K562 (cell line): Measurements from ENCODE around the gene RTF1. TPM values are rescaled to one million over a fixed set of nuclear protein-coding genes. Genes with fewer than 3 reads are reported as not detected.
A peak's percentile ranks its signal among the peaks of the same experiment; 100 is the strongest.

Experiments
- BACH1 ChIP-seq: fragments of 200-800 bp; sonication (Bioruptor generic); IDR thresholded peaks from 2 replicates; pipeline ENCODE4 v1.6.1; 2016; ENCODE audit warnings: missing genetic modification characterization, missing compliant biosample characterization
- BCLAF1 ChIP-seq, 2 experiments: fragments of 450-650 bp in 1 of 2; IDR thresholded peaks; 2 replicates each; pipeline ENCODE4 v1.6.1; 2011 to 2017; ENCODE audit warnings: low read depth in 2 of 2, antibody characterized with exemption in 1 of 2, borderline replicate concordance in 1 of 2, low read length in 1 of 2, mild to moderate bottlenecking in 1 of 2, mixed read lengths in 1 of 2; ENCODE audit not compliant: control insufficient read depth in 1 of 2
- ESRRA ChIP-seq: fragments of 450-650 bp; IDR thresholded peaks from 2 replicates; pipeline ENCODE4 v1.6.1; 2014; ENCODE audit warnings: low read depth, mild to moderate bottlenecking, moderate library complexity, borderline replicate concordance
- EWSR1 ChIP-seq: fragments of 450-650 bp; IDR thresholded peaks from 2 replicates; pipeline ENCODE4 v1.6.1; 2018; ENCODE audit warnings: borderline replicate concordance, mild to moderate bottlenecking, low read depth, moderate library complexity; ENCODE audit not compliant: partially characterized antibody
- GTF2E2 ChIP-seq: fragments of 200-800 bp; sonication (Bioruptor generic); IDR thresholded peaks from 2 replicates; pipeline ENCODE4 v1.6.1; 2016; ENCODE audit warnings: missing genetic modification characterization, missing compliant biosample characterization
- POLR2A ChIP-seq: fragments of 450-650 bp; conservative IDR thresholded peaks from 2 replicates; pipeline ENCODE4 v1.6.1; 2016
- POLR2B ChIP-seq: fragments of 450-650 bp; IDR thresholded peaks from 2 replicates; pipeline ENCODE4 v1.6.1; 2018; ENCODE audit warnings: low read depth; ENCODE audit not compliant: partially characterized antibody
- RBFOX2 ChIP-seq: fragments of 200-400 bp; formaldehyde crosslinking; IDR thresholded peaks from 2 replicates; pipeline ENCODE4 v1.6.1; 2017; ENCODE audit warnings: low read depth, mild to moderate bottlenecking, low read length, moderate library complexity
- RBM39 ChIP-seq: fragments of 200-400 bp; formaldehyde crosslinking; optimal IDR thresholded peaks from 2 replicates; pipeline ENCODE3; 2018; ENCODE audit warnings: low read depth, low read length
- STAG1 ChIP-seq: sonication (generic); formaldehyde crosslinking; IDR thresholded peaks from 2 replicates; pipeline ENCODE4 v1.5.0; 2020; ENCODE audit warnings: missing genetic modification reagents, borderline replicate concordance
- TBP ChIP-seq: optimal IDR thresholded peaks from 2 replicates; pipeline ENCODE3; 2011; ENCODE audit warnings: low read depth, low read length, improper control_type of control experiment
- ZBTB17 ChIP-seq: fragments of 450-650 bp; formaldehyde crosslinking; IDR thresholded peaks from 2 replicates; pipeline ENCODE4 v1.4.0; 2020; ENCODE audit warnings: mild to moderate bottlenecking
- ZKSCAN1 ChIP-seq: fragments of 150-350 bp; IDR thresholded peaks from 2 replicates; pipeline ENCODE4 v1.6.1; 2016; ENCODE audit warnings: low read depth, low read length
- ZNF197 ChIP-seq: fragments of 200-800 bp; sonication (Bioruptor generic); IDR thresholded peaks from 2 replicates; pipeline ENCODE4 v1.6.1; 2016; ENCODE audit warnings: low read depth, missing genetic modification characterization, missing compliant biosample characterization
- ZNF780A ChIP-seq: fragments of 250-450 bp; sonication (Bioruptor Pico); IDR thresholded peaks from 2 replicates; pipeline ENCODE4 v1.5.0; 2021; ENCODE audit warnings: mild to moderate bottlenecking
- ZSCAN29 ChIP-seq: fragments of 450-650 bp; IDR thresholded peaks from 2 replicates; pipeline ENCODE4 v1.6.1; 2017
- polyA plus RNA-seq, 8 experiments: library from polyadenylated mRNA; depleted of rRNA in 4 of 8; stranded (reverse) in 5 of 8; unstranded in 3 of 8; fragments of >200 nt; fragmentation: Nextera tagmentation in 2 of 8; fragmentation: Illumina TruSeq in 1 of 8; extraction: Ambion mirVana in 2 of 8; extraction: Trizol in 1 of 8; gene quantifications; 2 replicates each; pipeline versions ENCODE4 v1.2.1 to v1.2.3, GENCODE V29; 2011 to 2014; ENCODE audit warnings: inconsistent platforms in 1 of 8, missing spikeins in 1 of 8
- total RNA-seq, 7 experiments: library from RNA; depleted of rRNA in 6 of 7; stranded (reverse); fragments of >200 nt in 6 of 7; fragmentation: Illumina TruSeq in 2 of 7; extraction: Trizol in 2 of 7; gene quantifications; 2 replicates each; pipeline versions ENCODE4 v1.2.1 to v1.2.3, GENCODE V29; 2011 to 2021; ENCODE audit warnings: low replicate concordance in 1 of 7
- TF ChIP-seq, protein P1 (sequence below): fragments of 250-450 bp; sonication (Bioruptor Pico); IDR thresholded peaks from 2 replicates; pipeline ENCODE4 v1.8.0; 2022; ENCODE audit warnings: moderate library complexity, mild to moderate bottlenecking, inconsistent platforms
- TF ChIP-seq, protein P2 (sequence below): fragments of 250-450 bp; sonication (Bioruptor Pico); IDR thresholded peaks from 2 replicates; pipeline ENCODE4 v1.8.0; 2022; ENCODE audit warnings: inconsistent platforms
- TF ChIP-seq, protein P3 (sequence below): sonication (generic); formaldehyde crosslinking; IDR thresholded peaks from 2 replicates; pipeline ENCODE4 v1.8.0; 2022; ENCODE audit warnings: missing genetic modification reagents, mild to moderate bottlenecking, moderate library complexity, borderline replicate concordance
- TF ChIP-seq, protein P4 (sequence below): fragments of 450-650 bp; IDR thresholded peaks from 2 replicates; pipeline ENCODE4 v1.6.1; 2016; ENCODE audit warnings: mild to moderate bottlenecking

RTF1 gene
- total and polyA plus RNA-seq, 9 of the 15 experiments (the other 6 are each of a cell fraction or from before 2014, with no cell fraction given) = 7.6 to 69.5 (median 31.5) TPM

DNA sequence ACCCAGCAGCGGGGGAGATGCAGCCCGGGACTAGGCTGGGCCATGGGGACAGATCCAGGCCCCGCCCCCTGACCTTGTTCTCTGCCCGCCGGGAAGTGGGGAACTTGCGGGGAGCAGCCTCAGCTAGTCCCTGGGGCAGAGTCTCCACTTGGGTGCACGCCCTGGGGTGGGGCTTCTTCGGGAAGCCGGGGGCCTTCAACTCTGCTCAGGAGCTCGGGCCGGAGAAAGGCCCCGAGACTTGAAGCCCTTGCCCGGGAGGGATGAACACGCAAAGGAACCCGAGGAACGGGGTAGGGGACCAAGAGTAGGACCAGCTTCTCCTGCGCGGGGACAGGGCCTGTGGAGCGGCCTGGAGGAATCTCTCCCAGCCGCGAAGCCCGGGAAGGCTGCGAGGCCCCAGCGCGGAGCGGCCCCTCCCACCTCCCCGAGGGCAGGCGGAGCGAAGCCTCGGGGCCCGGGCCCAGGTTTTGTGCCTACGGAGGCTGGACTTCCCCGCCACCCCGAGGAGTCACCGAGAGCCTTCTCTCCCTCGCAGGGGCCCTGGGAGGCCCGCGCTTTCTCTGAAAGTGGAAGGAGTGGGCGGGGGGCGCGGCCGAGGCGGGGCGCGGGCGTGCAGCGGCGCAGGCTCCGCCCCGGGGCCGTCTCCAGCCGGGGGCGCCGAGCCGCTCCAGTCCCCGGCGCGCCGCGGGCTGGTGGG is 76.5 kb downstream of the RTF1 start, which contains the start of gene ITPKA (continued):
- TF ChIP-seq ZBTB17 (CRISPR knock-in tag) = peak; percentile 28; the same call in 1 of the 2 replicates
- no peak for TF ChIP-seq EWSR1
- TF ChIP-seq TBP = peak; percentile 34
- no peak for TF ChIP-seq ZNF197 (CRISPR knock-in tag)
- TF ChIP-seq, protein P1, sequence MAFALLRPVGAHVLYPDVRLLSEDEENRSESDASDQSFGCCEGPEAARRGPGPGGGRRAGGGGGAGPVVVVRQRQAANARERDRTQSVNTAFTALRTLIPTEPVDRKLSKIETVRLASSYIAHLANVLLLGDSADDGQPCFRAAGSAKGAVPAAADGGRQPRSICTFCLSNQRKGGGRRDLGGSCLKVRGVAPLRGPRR (CRISPR knock-in tag) = no peak
- TF ChIP-seq RBFOX2 = peak; percentile 91
- TF ChIP-seq, protein P2, sequence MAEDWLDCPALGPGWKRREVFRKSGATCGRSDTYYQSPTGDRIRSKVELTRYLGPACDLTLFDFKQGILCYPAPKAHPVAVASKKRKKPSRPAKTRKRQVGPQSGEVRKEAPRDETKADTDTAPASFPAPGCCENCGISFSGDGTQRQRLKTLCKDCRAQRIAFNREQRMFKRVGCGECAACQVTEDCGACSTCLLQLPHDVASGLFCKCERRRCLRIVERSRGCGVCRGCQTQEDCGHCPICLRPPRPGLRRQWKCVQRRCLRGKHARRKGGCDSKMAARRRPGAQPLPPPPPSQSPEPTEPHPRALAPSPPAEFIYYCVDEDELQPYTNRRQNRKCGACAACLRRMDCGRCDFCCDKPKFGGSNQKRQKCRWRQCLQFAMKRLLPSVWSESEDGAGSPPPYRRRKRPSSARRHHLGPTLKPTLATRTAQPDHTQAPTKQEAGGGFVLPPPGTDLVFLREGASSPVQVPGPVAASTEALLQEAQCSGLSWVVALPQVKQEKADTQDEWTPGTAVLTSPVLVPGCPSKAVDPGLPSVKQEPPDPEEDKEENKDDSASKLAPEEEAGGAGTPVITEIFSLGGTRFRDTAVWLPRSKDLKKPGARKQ (CRISPR knock-in tag) = no peak
- peak; percentile 59 for TF ChIP-seq POLR2B
- no peak for TF ChIP-seq STAG1
- TF ChIP-seq, protein P3, sequence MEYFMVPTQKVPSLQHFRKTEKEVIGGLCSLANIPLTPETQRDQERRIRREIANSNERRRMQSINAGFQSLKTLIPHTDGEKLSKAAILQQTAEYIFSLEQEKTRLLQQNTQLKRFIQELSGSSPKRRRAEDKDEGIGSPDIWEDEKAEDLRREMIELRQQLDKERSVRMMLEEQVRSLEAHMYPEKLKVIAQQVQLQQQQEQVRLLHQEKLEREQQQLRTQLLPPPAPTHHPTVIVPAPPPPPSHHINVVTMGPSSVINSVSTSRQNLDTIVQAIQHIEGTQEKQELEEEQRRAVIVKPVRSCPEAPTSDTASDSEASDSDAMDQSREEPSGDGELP = peak; percentile 44; the same call in 1 of the 2 replicates
- no peak; the same call in none of the 2 replicates for TF ChIP-seq GTF2E2 (tag)
- TF ChIP-seq, protein P4, sequence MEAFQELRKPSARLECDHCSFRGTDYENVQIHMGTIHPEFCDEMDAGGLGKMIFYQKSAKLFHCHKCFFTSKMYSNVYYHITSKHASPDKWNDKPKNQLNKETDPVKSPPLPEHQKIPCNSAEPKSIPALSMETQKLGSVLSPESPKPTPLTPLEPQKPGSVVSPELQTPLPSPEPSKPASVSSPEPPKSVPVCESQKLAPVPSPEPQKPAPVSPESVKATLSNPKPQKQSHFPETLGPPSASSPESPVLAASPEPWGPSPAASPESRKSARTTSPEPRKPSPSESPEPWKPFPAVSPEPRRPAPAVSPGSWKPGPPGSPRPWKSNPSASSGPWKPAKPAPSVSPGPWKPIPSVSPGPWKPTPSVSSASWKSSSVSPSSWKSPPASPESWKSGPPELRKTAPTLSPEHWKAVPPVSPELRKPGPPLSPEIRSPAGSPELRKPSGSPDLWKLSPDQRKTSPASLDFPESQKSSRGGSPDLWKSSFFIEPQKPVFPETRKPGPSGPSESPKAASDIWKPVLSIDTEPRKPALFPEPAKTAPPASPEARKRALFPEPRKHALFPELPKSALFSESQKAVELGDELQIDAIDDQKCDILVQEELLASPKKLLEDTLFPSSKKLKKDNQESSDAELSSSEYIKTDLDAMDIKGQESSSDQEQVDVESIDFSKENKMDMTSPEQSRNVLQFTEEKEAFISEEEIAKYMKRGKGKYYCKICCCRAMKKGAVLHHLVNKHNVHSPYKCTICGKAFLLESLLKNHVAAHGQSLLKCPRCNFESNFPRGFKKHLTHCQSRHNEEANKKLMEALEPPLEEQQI = no peak
- no peak for TF ChIP-seq BCLAF1 (IDR thresholded peaks at IDR 0.05; ENCODE audit: borderline replicate concordance in 1 of 2, control insufficient read depth in 1 of 2, low read depth in 2 of 2, low read length in 1 of 2)
- TF ChIP-seq BACH1 (tag) = no peak
- no peak for TF ChIP-seq ZSCAN29
- peak; percentile 80 for TF ChIP-seq POLR2A
- TF ChIP-seq ESRRA = peak; percentile 90
- no peak; the same call in 1 of the 2 replicates for TF ChIP-seq ZKSCAN1
- no peak for TF ChIP-seq RBM39
- TF ChIP-seq ZNF780A (CRISPR knock-in tag) = no peak
